C4-2B (cell line): ENCODE data around the gene KLF15.

Source experiments
- CTCF ChIP-seq: fragments of 450-650 bp; conservative IDR thresholded peaks from 2 replicates; pipeline ENCODE4 v1.5.1; 2017; ENCODE audit warnings: mild to moderate bottlenecking
- ZFX ChIP-seq: fragments of 450-650 bp; IDR thresholded peaks from 2 replicates; pipeline ENCODE4 v1.6.1; 2017

- TF ChIP-seq CTCF (no peak), ZFX (no peak)
These were observed 38.8 kb upstream of the KLF15 start for GRCh38 chr3:126395846-126396513.
